ENCODE data around the gene MIB2.
"Not testable (repeated sequence)": the region's sequence is repeated elsewhere in the genome, so short reads cannot be mapped to it uniquely, and the experiment has no call there.

DNA sequence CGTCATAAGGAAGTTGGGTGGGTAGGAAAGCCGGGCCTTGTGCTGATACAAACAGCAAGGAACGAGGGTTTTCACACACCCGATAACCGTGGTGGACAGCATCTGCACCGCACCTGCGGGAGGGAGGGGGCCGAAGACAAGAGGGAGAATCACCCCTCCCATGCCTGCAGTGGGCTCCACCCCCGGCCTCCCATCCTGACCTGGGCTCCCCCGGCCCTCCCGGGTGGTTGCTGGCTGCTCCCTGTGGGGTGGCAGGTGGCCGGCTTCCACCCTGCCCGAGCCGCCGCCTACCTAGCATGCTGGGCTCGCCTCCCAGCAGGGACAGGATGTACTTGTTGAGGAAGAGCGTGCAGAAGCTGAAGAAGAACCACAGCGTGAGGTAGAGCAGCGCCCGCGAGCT is 60.8 kb downstream of the MIB2 start:
- TF ChIP-seq, protein P1, sequence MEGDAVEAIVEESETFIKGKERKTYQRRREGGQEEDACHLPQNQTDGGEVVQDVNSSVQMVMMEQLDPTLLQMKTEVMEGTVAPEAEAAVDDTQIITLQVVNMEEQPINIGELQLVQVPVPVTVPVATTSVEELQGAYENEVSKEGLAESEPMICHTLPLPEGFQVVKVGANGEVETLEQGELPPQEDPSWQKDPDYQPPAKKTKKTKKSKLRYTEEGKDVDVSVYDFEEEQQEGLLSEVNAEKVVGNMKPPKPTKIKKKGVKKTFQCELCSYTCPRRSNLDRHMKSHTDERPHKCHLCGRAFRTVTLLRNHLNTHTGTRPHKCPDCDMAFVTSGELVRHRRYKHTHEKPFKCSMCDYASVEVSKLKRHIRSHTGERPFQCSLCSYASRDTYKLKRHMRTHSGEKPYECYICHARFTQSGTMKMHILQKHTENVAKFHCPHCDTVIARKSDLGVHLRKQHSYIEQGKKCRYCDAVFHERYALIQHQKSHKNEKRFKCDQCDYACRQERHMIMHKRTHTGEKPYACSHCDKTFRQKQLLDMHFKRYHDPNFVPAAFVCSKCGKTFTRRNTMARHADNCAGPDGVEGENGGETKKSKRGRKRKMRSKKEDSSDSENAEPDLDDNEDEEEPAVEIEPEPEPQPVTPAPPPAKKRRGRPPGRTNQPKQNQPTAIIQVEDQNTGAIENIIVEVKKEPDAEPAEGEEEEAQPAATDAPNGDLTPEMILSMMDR (conservative IDR thresholded peaks at IDR 0.05 in 1 of 2, IDR thresholded peaks at IDR 0.05 in 1 of 2; ENCODE audit: low read depth in 1 of 2, low read length in 2 of 2) = not testable (repeated sequence)
- TF ChIP-seq EZH2 (IDR thresholded peaks at IDR 0.05; ENCODE audit: low read length, missing control alignments) = not testable (repeated sequence)
